SU-DHL-6 (cell line): ENCODE data around the gene BICC1.

Source experiments
- H2AFZ ChIP-seq: fragments of 200-600 bp; sonication (generic); 2 replicates; pipeline ENCODE4 v1.6.1; 2014; ENCODE audit warnings: low read depth, mild to moderate bottlenecking, moderate library complexity, mixed read lengths, antibody characterized with exemption, low read length; ENCODE audit not compliant: severe bottlenecking
- H3F3A ChIP-seq: fragments of 200-600 bp; shearing (Covaris generic); 2 replicates; pipeline ENCODE4 v1.6.0; 2016; ENCODE audit warnings: antibody characterized with exemption, mild to moderate bottlenecking; ENCODE audit not compliant: insufficient read depth
- H3K27ac ChIP-seq: fragments of 200-600 bp; sonication (generic); 2 replicates; pipeline ENCODE4 v1.5.1; 2016; ENCODE audit warnings: low read depth, mild to moderate bottlenecking, low read length, moderate library complexity, mixed read lengths
- H3K27me3 ChIP-seq: fragments of 200-600 bp; sonication (generic), shearing (Covaris generic); 2 replicates; pipeline ENCODE4 v1.6.0; 2014; ENCODE audit warnings: mild to moderate bottlenecking, low read length
- H3K36me3 ChIP-seq: fragments of 200-600 bp; sonication (generic); 2 replicates; pipeline ENCODE4 v1.6.1; 2014; ENCODE audit warnings: mild to moderate bottlenecking, low read length, mixed read lengths
- H3K4me2 ChIP-seq: fragments of 300-600, 200-600 bp; shearing (Covaris generic), sonication (generic); 2 replicates; pipeline ENCODE4 v1.6.0; 2014; ENCODE audit warnings: low read length, low read depth, mild to moderate bottlenecking; ENCODE audit not compliant: poor library complexity, severe bottlenecking
- H3K4me3 ChIP-seq: fragments of 200-600 bp; sonication (generic); 2 replicates; pipeline ENCODE4 v1.5.1; 2014; ENCODE audit warnings: antibody characterized with exemption, low read length, mild to moderate bottlenecking, mixed read lengths; ENCODE audit not compliant: insufficient read depth, poor library complexity, severe bottlenecking
- H3K79me2 ChIP-seq: fragments of 200-600 bp; sonication (generic); 2 replicates; pipeline ENCODE4 v1.6.1; 2014; ENCODE audit warnings: mild to moderate bottlenecking, low read length, moderate library complexity; ENCODE audit not compliant: insufficient read depth
- H3K9ac ChIP-seq: fragments of 200-600 bp; sonication (generic); 2 replicates; pipeline ENCODE4 v1.7.0; 2014; ENCODE audit warnings: mild to moderate bottlenecking, low read length
- H3K9me2 ChIP-seq: fragments of 200-600 bp; sonication (generic); replicated peaks from 2 replicates; pipeline ENCODE4 v1.6.1; 2014; ENCODE audit warnings: low read length; ENCODE audit not compliant: insufficient read depth
- H3K9me3 ChIP-seq: fragments of 200-600 bp; sonication (generic); 2 replicates; pipeline ENCODE4 v1.6.1; 2014; ENCODE audit warnings: low read length, mixed read lengths; ENCODE audit not compliant: insufficient read depth
- H4K20me1 ChIP-seq: fragments of 200-600 bp; sonication (generic); 2 replicates; pipeline ENCODE4 v1.6.1; 2014; ENCODE audit warnings: low read depth, mild to moderate bottlenecking, antibody characterized with exemption, low read length, moderate library complexity, mixed read lengths
- EZH2phosphoT487 ChIP-seq: fragments of 200-600 bp; sonication (generic), shearing (Covaris generic); conservative IDR thresholded peaks from 2 replicates; pipeline ENCODE4 v1.6.1; 2018; ENCODE audit warnings: mild to moderate bottlenecking, antibody characterized with exemption, low read length, moderate library complexity, mixed read lengths
- TF ChIP-seq, protein P1 (sequence below): fragments of 200-600 bp; sonication (generic); IDR thresholded peaks from one replicate; pipeline ENCODE4 v1.5.1; 2017; ENCODE audit warnings: antibody characterized with exemption, mild to moderate bottlenecking, low read length, moderate library complexity; ENCODE audit not compliant: insufficient read depth, poor library complexity, severe bottlenecking

The BICC1 gene

GRCh38 chr10:58837826-58838225, 325.2 kb downstream of the BICC1 start:
- Histone ChIP-seq H3F3A (no peaks in the 10 kb centered on the region), H3K9me2 (no peaks in the 10 kb centered on the region), H3K27ac (no peak overlapping the region), H3K79me2 (no peaks in the 10 kb centered on the region), H3K4me3 (no peak overlapping the region), H3K9ac (no peak overlapping the region), H3K27me3 (no peaks in the 10 kb centered on the region), H3K9me3 (no peaks in the 10 kb centered on the region), H4K20me1 (no peaks in the 10 kb centered on the region), H3K4me2 (no peak overlapping the region), H3K36me3 (no peaks in the 10 kb centered on the region), H2AFZ (no peak overlapping the region)
- TF ChIP-seq, protein P1, sequence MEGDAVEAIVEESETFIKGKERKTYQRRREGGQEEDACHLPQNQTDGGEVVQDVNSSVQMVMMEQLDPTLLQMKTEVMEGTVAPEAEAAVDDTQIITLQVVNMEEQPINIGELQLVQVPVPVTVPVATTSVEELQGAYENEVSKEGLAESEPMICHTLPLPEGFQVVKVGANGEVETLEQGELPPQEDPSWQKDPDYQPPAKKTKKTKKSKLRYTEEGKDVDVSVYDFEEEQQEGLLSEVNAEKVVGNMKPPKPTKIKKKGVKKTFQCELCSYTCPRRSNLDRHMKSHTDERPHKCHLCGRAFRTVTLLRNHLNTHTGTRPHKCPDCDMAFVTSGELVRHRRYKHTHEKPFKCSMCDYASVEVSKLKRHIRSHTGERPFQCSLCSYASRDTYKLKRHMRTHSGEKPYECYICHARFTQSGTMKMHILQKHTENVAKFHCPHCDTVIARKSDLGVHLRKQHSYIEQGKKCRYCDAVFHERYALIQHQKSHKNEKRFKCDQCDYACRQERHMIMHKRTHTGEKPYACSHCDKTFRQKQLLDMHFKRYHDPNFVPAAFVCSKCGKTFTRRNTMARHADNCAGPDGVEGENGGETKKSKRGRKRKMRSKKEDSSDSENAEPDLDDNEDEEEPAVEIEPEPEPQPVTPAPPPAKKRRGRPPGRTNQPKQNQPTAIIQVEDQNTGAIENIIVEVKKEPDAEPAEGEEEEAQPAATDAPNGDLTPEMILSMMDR = no peak

DNA sequence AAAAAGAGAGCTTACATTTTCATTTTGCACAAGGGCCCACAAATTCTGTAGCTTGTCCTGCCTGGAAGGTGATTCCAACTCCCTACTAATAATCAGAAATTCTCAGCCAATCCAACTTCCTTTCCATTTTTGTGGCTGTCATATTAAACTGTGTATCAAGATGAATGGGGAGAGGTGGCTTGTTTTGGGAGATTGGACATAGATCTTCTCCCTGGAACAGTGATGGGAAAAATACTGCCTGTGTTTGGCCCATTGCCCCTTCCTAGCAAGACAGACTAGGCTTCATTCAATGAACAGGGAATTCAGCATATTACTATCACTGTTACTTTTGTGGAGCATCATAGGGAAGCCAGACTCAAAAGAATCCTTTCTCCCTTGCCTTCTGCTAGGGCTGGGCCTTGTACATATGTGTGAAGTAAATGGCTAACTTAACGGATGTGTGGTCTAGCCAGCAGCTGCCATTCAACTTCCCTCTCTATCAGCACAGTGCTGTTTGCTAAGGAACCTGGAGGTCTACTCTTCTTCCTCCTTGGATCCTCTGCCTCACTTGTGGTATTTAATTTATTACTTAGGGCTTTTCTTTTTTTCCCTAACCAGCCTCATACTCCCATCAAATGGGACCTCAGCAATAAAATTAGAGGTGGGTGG, 326.0 kb downstream of the BICC1 start:
- H3K4me2 ChIP-seq = no peak overlapping the region
- no peak overlapping the region for H3K27ac ChIP-seq
- TF ChIP-seq EZH2phosphoT487 = no peak
- TF ChIP-seq, protein P1 = no peak
- H2AFZ ChIP-seq = no peak overlapping the region
- no peak overlapping the region for H3K4me3 ChIP-seq
- H3K79me2 ChIP-seq = no peaks in the 10 kb centered on the region
- H3F3A ChIP-seq = no peaks in the 10 kb centered on the region
- no peak overlapping the region for H3K9ac ChIP-seq
- H3K9me3 ChIP-seq = no peaks in the 10 kb centered on the region
- H3K9me2 ChIP-seq = no peaks in the 10 kb centered on the region
- no peaks in the 10 kb centered on the region for H3K27me3 ChIP-seq
- no peaks in the 10 kb centered on the region for H4K20me1 ChIP-seq
- H3K36me3 ChIP-seq = no peaks in the 10 kb centered on the region

- Histone ChIP-seq H3K27ac (no peak overlapping the region), H2AFZ (no peak overlapping the region), H3K36me3 (no peaks in the 10 kb centered on the region)
Observed at GRCh38 chr10:58839771-58840170, 327.1 kb downstream of the BICC1 start.

More at GRCh38 chr10:58839771-58840170, 327.1 kb downstream of the BICC1 start:
- Histone ChIP-seq H3F3A (no peaks in the 10 kb centered on the region), H3K4me3 (no peak overlapping the region), H3K4me2 (no peak overlapping the region), H3K27me3 (no peaks in the 10 kb centered on the region), H3K9me2 (no peaks in the 10 kb centered on the region), H4K20me1 (no peaks in the 10 kb centered on the region), H3K9ac (no peak overlapping the region), H3K79me2 (no peaks in the 10 kb centered on the region), H3K9me3 (no peaks in the 10 kb centered on the region)
- no peak for TF ChIP-seq EZH2phosphoT487
- TF ChIP-seq, protein P1 = no peak
